GM19324 (cell line): ENCODE measurements around the gene SMPD2.
"Not testable (repeated sequence)": the region's sequence is repeated elsewhere in the genome, so short reads cannot be mapped to it uniquely, and the experiment has no call there.

ENCODE experiments used
- ATAC-seq: cut with Tn5 transposase; IDR thresholded peaks from one replicate; pipeline ENCODE4 v1.9.1; 2021; ENCODE audit warnings: mild to moderate bottlenecking, moderate library complexity; ENCODE audit not compliant: unreplicated experiment, low FRiP score

The SMPD2 gene

GRCh38 chr6:109460161-109460829 is 19.8 kb downstream of the SMPD2 start:
- no peak for ATAC-seq

- not testable (repeated sequence) for ATAC-seq
Measured at GRCh38 chr6:109461205-109461604, 20.7 kb downstream of the SMPD2 start.

DNA sequence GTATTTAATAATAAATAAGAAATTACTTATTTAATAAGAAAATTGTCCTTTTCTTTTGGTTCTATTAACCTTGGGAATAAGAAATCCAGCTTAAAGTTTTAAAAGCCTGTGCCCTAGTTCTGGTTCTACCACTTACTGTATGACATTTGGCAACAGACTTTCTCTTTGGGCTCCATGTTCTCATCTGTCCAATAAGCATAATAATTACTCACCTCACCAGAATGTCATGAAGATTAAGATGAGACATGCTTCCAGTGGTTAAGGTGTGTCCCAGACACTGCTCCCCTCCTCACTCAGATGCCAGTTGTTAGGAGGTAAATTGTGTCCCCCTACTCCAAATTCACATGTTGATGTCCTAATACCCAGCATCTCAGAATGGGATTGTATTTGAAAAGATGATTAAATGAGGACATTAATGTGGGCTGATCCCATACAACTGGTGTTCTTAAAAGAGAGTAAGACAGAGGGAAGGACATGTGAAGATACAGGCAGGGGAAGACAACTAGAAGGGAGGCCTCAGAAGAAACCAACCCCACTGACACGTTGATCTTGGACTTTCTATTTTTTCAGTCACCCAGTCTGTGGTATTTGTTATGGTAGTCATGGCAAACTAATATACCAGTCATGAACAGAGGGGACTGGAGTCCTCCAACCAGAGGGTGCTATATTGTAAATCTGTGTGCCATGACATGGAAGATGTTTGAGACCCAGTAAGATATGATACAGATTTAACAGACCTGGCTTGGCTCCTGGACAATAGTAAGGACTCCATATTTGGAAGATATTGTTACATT is 21.4 kb downstream of the SMPD2 start:
- ATAC-seq = no peak

- ATAC-seq = no peak
Measured at GRCh38 chr6:109465772-109466171, 25.2 kb downstream of the SMPD2 start.

DNA sequence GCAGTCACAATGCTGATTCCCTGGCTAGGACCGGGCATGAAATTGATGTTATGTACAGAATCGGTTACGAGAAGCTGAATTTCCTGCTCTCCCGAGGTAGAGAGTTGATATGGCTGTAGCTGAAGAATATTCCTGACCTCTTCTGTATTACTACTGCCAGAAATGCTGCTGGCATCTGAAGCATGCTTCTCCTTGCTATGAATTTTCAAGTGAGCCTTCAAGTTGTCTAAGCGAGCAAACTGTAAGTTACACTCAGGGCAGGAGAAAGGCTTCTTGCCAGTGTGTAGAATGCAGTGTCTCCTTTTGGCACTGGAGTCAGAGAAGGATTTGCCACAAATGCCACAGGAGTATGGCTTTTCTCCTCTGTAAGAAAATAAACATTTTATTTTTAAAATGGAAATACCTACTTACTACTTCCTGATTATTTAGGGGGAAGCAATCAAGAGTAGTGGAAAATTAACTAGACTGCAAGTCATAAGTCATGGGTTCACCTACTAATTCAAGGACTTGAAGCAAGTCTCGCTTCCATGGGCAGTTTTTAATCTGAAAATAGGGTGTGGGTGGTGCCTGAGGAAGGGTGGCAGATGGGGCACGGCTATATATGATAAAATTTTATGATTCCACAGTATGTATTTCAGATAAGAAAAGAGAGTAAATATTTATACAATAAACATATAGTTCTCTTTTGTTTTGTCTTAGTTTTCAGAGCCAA is 25.8 kb downstream of the SMPD2 start:
- ATAC-seq = no peak

GRCh38 chr6:109467696-109468095 is 27.2 kb downstream of the SMPD2 start:
- ATAC-seq = no peak

DNA sequence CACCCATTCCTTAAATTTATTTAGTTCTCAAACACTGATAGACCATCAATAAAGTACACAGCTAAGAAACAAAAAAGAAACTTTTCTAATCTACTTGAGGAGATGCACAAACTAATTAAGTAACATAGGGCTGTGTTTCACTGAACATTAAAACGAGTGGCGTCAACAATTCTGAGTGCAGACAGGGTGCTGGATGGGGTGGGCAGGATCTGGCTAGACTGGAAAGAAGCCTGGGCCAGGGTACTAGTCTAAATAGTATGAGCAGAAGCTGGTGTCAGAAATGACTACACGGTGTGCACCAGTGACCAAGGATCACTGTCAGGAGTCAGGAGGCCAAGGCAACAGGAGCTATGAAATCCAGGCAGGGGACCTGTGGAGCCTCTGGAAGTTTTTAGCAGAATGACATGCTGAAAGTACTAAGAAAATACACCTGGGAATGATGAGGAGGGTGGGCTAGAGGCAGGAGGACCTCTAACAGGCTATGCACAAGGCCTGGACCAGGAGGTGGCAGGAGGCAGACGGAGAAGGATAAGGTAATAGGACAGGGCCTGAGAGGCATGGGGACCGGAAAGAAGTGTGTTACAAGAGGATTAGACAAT is 29.2 kb downstream of the SMPD2 start:
- no peak for ATAC-seq

GRCh38 chr6:109471105-109471810 is 30.7 kb downstream of the SMPD2 start:
- ATAC-seq = no peak

- ATAC-seq = no peak
Measured at GRCh38 chr6:109472132-109472995, 31.8 kb downstream of the SMPD2 start.

- no peak for ATAC-seq
Measured at GRCh38 chr6:109473120-109473519, 32.6 kb downstream of the SMPD2 start.

GRCh38 chr6:109474995-109475394 is 34.5 kb downstream of the SMPD2 start:
- ATAC-seq = no peak

GRCh38 chr6:109475625-109476024 is 35.1 kb downstream of the SMPD2 start:
- ATAC-seq = no peak

DNA sequence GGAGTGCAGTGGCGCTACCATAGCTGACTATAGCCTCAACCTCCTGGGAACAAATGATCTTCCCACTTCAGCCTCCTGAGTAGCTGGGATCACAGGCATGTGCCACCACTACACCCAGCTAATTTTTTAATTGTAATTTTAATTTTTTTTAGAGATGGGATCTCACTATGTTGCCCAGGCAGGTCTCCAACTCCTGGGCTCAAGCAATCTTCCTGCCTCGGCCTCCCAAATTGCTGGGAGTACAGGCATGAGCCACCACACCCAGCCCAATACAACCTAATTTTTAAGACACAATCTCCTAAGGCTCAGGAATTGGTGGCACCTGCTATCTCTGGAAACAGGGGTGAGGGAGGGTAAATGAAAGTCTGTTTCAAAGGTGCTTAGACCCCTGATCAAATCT is 36.7 kb downstream of the SMPD2 start:
- no peak for ATAC-seq

DNA sequence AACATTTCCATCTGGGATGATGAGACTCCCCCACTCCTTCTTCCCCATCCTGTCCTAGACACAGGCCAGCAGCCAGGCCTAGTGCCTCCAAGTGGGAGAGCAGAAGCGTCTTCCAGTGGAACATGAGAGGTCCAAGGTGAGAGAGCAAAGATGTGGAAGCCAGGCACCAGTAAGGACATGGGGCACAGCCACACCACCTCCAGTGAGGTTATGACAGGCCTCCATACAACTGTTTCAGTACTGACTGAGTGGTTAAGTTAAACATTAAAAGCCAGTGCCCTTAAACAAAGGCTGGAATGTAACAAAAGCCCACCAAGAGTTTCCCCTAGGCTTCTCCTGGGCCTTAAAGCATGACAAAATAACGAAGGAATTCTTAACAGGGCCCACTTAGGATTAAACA is 37.2 kb downstream of the SMPD2 start:
- ATAC-seq = no peak

DNA sequence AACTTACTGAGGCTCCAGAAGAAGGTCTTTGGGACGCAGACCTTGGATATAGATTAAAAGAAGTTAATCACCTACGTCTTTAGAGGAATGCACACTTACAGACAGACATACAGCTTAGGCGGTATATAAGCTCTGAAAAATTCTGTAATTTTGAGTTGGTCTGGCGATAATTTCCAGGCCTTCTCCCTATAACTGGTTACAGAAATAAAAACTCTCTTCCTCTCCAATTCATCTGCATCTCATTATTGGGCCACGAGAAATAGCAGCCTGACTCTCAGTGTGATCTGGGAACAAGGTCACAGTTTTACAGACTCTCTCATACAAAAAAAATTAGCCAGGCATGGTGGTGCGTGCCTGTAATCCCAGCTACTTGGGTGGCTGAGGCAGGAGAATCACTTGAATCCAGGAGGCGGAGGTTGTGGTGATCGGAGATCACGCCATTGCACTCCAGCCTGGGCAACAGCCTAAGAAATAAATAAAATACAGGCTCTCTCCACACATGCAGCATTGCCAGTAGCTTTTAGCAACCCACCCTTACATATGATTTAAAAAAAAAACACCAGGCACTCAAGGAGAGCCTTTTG is 37.8 kb downstream of the SMPD2 start:
- no peak for ATAC-seq

DNA sequence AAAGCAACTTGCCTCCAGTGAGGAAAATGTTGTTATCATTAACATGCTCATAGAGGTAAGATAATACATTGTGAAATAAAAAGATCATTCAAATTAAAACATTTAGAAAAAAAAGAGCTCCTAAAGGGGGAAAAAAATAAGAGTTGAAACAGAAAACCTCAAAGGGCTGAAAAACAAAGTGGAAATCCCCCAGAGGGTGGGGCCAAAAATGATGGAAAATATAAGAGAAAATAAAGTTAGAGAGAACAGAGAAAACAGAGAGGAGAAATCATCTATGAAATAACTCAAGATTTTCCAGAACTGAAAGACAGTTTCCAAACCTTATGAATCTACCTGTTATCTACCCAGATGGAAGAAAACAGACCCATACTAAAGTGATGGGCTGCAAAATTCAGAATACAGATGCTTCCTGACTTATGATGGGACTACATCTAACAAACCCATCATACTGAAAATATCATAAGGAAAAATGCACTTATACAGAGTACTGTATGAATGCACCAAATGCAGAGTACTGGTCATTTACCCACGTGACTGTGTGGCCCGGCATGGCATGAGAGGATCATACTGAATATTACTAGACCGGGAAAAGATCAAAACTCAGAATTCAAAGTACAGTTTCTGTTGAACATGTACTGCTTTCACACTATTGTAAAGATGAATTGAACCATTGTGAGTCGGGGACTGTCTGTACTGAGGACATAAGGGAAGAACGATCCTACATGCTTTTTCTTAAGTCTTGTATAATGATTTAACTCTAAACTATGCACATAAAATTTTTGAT is 38.5 kb downstream of the SMPD2 start:
- no peak for ATAC-seq

DNA sequence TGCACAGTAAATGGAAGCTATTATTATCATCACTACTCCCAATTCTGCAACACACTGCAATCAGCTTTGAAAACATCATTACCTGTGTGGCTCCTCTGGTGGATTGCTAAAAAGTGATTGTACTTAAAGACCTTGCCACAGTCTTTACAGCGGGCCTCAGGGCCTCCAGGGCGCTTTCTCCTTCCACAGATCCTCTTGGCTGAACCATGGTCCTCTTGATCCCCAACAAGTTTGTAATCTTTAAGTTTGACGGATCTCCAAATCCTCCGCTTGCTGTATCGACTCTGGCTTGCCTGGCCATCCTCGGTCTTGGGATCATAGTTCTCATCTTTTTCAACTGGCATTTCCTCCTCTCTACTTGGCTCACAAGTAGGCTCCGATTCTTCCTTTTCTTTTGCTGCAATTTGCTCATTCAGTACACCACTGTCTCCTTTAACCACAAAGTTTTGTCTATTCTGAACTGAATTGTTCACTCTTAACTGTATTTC is 40.5 kb downstream of the SMPD2 start:
- ATAC-seq = no peak
